ENCODE data around the gene CENPH. TPM values are rescaled to one million over a fixed set of nuclear protein-coding genes. Genes with fewer than 3 reads are reported as not detected.
"Not testable (repeated sequence)": the region's sequence is repeated elsewhere in the genome, so short reads cannot be mapped to it uniquely, and the experiment has no call there.

The CENPH gene
- total and polyA plus RNA-seq, 2 of the 13 experiments (the other 11 are each of a cell fraction or from before 2014, with no cell fraction given): 11.2 to 28.8 TPM

DNA sequence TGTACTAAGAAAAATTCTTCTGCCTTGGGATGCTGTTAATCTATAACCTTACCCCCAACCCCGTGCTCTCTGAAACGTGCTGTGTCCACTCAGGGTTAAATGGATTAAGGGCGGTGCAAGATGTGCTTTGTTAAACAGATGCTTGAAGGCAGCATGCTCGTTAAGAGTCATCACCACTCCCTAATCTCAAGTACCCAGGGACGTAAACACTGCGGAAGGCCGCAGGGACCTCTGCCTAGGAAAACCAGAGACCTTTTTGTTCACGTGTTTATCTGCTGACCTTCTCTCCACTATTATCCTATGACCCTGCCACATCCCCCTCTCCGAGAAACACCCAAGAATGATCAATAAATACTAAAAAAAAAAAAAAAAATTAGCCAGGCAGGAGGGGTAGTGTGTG, 31.4 kb downstream of the CENPH start (continued):
- TF ChIP-seq, protein P1, sequence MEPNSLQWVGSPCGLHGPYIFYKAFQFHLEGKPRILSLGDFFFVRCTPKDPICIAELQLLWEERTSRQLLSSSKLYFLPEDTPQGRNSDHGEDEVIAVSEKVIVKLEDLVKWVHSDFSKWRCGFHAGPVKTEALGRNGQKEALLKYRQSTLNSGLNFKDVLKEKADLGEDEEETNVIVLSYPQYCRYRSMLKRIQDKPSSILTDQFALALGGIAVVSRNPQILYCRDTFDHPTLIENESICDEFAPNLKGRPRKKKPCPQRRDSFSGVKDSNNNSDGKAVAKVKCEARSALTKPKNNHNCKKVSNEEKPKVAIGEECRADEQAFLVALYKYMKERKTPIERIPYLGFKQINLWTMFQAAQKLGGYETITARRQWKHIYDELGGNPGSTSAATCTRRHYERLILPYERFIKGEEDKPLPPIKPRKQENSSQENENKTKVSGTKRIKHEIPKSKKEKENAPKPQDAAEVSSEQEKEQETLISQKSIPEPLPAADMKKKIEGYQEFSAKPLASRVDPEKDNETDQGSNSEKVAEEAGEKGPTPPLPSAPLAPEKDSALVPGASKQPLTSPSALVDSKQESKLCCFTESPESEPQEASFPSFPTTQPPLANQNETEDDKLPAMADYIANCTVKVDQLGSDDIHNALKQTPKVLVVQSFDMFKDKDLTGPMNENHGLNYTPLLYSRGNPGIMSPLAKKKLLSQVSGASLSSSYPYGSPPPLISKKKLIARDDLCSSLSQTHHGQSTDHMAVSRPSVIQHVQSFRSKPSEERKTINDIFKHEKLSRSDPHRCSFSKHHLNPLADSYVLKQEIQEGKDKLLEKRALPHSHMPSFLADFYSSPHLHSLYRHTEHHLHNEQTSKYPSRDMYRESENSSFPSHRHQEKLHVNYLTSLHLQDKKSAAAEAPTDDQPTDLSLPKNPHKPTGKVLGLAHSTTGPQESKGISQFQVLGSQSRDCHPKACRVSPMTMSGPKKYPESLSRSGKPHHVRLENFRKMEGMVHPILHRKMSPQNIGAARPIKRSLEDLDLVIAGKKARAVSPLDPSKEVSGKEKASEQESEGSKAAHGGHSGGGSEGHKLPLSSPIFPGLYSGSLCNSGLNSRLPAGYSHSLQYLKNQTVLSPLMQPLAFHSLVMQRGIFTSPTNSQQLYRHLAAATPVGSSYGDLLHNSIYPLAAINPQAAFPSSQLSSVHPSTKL (CRISPR knock-in tag; IDR thresholded peaks at IDR 0.05): peak; percentile 68; the same call in 1 of the 2 replicates
- TF ChIP-seq ZFY (CRISPR knock-in tag; IDR thresholded peaks at IDR 0.05): 0 out of 2 replicates have a peak, but pooled peaks have one; percentile 18
- TF ChIP-seq, protein P2, sequence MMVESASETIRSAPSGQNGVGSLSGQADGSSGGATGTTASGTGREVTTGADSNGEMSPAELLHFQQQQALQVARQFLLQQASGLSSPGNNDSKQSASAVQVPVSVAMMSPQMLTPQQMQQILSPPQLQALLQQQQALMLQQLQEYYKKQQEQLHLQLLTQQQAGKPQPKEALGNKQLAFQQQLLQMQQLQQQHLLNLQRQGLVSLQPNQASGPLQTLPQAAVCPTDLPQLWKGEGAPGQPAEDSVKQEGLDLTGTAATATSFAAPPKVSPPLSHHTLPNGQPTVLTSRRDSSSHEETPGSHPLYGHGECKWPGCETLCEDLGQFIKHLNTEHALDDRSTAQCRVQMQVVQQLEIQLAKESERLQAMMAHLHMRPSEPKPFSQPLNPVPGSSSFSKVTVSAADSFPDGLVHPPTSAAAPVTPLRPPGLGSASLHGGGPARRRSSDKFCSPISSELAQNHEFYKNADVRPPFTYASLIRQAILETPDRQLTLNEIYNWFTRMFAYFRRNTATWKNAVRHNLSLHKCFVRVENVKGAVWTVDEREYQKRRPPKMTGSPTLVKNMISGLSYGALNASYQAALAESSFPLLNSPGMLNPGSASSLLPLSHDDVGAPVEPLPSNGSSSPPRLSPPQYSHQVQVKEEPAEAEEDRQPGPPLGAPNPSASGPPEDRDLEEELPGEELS (CRISPR knock-in tag; IDR thresholded peaks at IDR 0.05): 0 out of 2 replicates have a peak, but pooled peaks have one; percentile 17
- not testable (repeated sequence) for TF ChIP-seq SOX6 (IDR thresholded peaks at IDR 0.05); GABPA (IDR thresholded peaks at IDR 0.05; ENCODE audit: low read depth, low read length)
- TF ChIP-seq SOX6 (CRISPR knock-in tag; IDR thresholded peaks at IDR 0.05): peak; percentile 67
- TF ChIP-seq SAP130 (CRISPR knock-in tag; IDR thresholded peaks at IDR 0.05; ENCODE audit: low read depth): peak; percentile 17; the same call in 1 of the 2 replicates
- TF ChIP-seq, protein P3, sequence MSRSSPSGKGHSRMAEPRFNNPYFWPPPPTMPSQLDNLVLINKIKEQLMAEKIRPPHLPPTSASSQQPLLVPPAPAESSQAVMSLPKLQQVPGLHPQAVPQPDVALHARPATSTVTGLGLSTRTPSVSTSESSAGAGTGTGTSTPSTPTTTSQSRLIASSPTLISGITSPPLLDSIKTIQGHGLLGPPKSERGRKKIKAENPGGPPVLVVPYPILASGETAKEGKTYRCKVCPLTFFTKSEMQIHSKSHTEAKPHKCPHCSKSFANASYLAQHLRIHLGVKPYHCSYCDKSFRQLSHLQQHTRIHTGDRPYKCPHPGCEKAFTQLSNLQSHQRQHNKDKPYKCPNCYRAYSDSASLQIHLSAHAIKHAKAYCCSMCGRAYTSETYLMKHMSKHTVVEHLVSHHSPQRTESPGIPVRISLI (CRISPR knock-in tag; IDR thresholded peaks at IDR 0.05; ENCODE audit: borderline replicate concordance): peak; percentile 60; the same call in 1 of the 2 replicates
- TF ChIP-seq FOXK1 (CRISPR knock-in tag; IDR thresholded peaks at IDR 0.05; ENCODE audit: borderline replicate concordance, low read depth): 0 out of 2 replicates have a peak, but pooled peaks have one; percentile 43
- peak; percentile 22; the same call in 1 of the 2 replicates for TF ChIP-seq GABPA (CRISPR knock-in tag; IDR thresholded peaks at IDR 0.05; ENCODE audit: low read depth)

Data from HepG2 (cell line).